ENCODE measurements around the gene ADARB1. TPM values are rescaled to one million over a fixed set of nuclear protein-coding genes. Genes with fewer than 3 reads are reported as not detected.

Gene ADARB1
- total RNA-seq, 2 experiments from 2014 or later = 59.1 to 59.6 TPM

- H3K4me3 Mint-ChIP-seq = no peak overlapping the region
- ChIA-PET CTCF (interaction anchor here (1.0 kb wide), 1 partner anchor 25 kb away, joined by 3 read pairs; no protein-coding TSS in a partner anchor), POLR2A (no interaction called here)
- H3K27ac Mint-ChIP-seq = peak overlapping the region; percentile 37
- H3K9me3 Mint-ChIP-seq = no peaks in the 10 kb centered on the region
- no peaks in the 10 kb centered on the region for H3K27me3 Mint-ChIP-seq
- peaks cover 2% of the 10 kb centered on the region for H3K36me3 Mint-ChIP-seq (ENCODE audit: low read depth)
- no peak for DNase-seq
- peaks cover 9% of the 10 kb centered on the region for H3K4me1 Mint-ChIP-seq
These were observed 89.2 kb downstream of the ADARB1 start for GRCh38 chr21:45163413-45164123.

- no peak for DNase-seq
These were observed 89.7 kb downstream of the ADARB1 start for GRCh38 chr21:45164124-45164511.

GRCh38 chr21:45164838-45165237 is 90.5 kb downstream of the ADARB1 start:
- H3K4me3 Mint-ChIP-seq = no peak overlapping the region
- H3K27me3 Mint-ChIP-seq = no peaks in the 10 kb centered on the region
- no peaks in the 10 kb centered on the region for H3K9me3 Mint-ChIP-seq
- H3K4me1 Mint-ChIP-seq = peaks cover 22% of the 10 kb centered on the region
- no peak overlapping the region for H3K27ac Mint-ChIP-seq
- ChIA-PET CTCF (interaction anchor here (1.1 kb wide), 1 partner anchor 26 kb away, joined by 3 read pairs; no protein-coding TSS in a partner anchor), POLR2A (no interaction called here)
- no peak for DNase-seq
- H3K36me3 Mint-ChIP-seq (ENCODE audit: low read depth) = no peaks in the 10 kb centered on the region

More at GRCh38 chr21:45164124-45164511, 89.7 kb downstream of the ADARB1 start:
- Mint-ChIP-seq H3K27ac (no peak overlapping the region), H3K4me3 (no peak overlapping the region), H3K36me3 (ENCODE audit: low read depth) (no peaks in the 10 kb centered on the region), H3K27me3 (no peaks in the 10 kb centered on the region), H3K4me1 (peaks cover 15% of the 10 kb centered on the region), H3K9me3 (no peaks in the 10 kb centered on the region)
- CTCF ChIA-PET = interaction anchor here (1.1 kb wide), 1 partner anchor 26 kb away, joined by 3 read pairs; no protein-coding TSS in a partner anchor
- POLR2A ChIA-PET = no interaction called here

GRCh38 chr21:45166931-45167330 is 92.6 kb downstream of the ADARB1 start:
- H3K27ac Mint-ChIP-seq = no peak overlapping the region
- H3K27me3 Mint-ChIP-seq = no peaks in the 10 kb centered on the region
- no peak for DNase-seq
- H3K9me3 Mint-ChIP-seq = no peaks in the 10 kb centered on the region
- H3K4me3 Mint-ChIP-seq = no peak overlapping the region
- POLR2A ChIA-PET = no interaction called here
- CTCF ChIA-PET = interaction anchor here (1.5 kb wide), 1 partner anchor 16 kb away, joined by 3 read pairs; no protein-coding TSS in a partner anchor
- H3K36me3 Mint-ChIP-seq (ENCODE audit: low read depth) = peaks cover 9% of the 10 kb centered on the region
- peaks cover 35% of the 10 kb centered on the region for H3K4me1 Mint-ChIP-seq

- Mint-ChIP-seq H3K27ac (no peak overlapping the region), H3K4me3 (no peak overlapping the region), H3K9me3 (no peaks in the 10 kb centered on the region), H3K27me3 (no peaks in the 10 kb centered on the region), H3K4me1 (peaks cover 36% of the 10 kb centered on the region), H3K36me3 (ENCODE audit: low read depth) (peaks cover 15% of the 10 kb centered on the region)
- POLR2A ChIA-PET = no interaction called here
- CTCF ChIA-PET = interaction anchor here (0.9 to 2.5 kb wide), 4 partner anchors 14 to 141 kb away, joined by 3 to 13 read pairs (median 8); partner anchors contain the start of gene POFUT2
- DNase-seq = no peak
These were observed 93.4 kb downstream of the ADARB1 start for GRCh38 chr21:45167796-45168222.

- Mint-ChIP-seq H3K4me3 (no peak overlapping the region), H3K36me3 (ENCODE audit: low read depth) (peaks cover 19% of the 10 kb centered on the region), H3K27me3 (no peaks in the 10 kb centered on the region), H3K27ac (no peak overlapping the region), H3K9me3 (no peaks in the 10 kb centered on the region), H3K4me1 (peaks cover 36% of the 10 kb centered on the region)
- no peak for DNase-seq
- ChIA-PET POLR2A (interaction anchor here (1.2 kb wide), 1 partner anchor 15 kb away, joined by 3 read pairs; no protein-coding TSS in a partner anchor), CTCF (interaction anchor here (0.9 to 2.5 kb wide), 4 partner anchors 15 to 141 kb away, joined by 3 to 13 read pairs (median 8); partner anchors contain the start of gene POFUT2)
These were observed 94.1 kb downstream of the ADARB1 start for GRCh38 chr21:45168522-45168921.

- POLR2A ChIA-PET = interaction anchor here (1.0 to 1.2 kb wide), 2 partner anchors 15 to 59 kb away, joined by 3 read pairs; no protein-coding TSS in a partner anchor
- peaks cover 19% of the 10 kb centered on the region for H3K36me3 Mint-ChIP-seq (ENCODE audit: low read depth)
- no peak overlapping the region for H3K27ac Mint-ChIP-seq
- DNase-seq = no peak
- no peaks in the 10 kb centered on the region for H3K9me3 Mint-ChIP-seq
- H3K27me3 Mint-ChIP-seq = no peaks in the 10 kb centered on the region
- no peak overlapping the region for H3K4me3 Mint-ChIP-seq
- CTCF ChIA-PET = interaction anchor here (0.7 to 2.5 kb wide), 4 partner anchors 16 to 119 kb away, joined by 3 to 13 read pairs (median 8); partner anchors contain the start of gene POFUT2
- peaks cover 36% of the 10 kb centered on the region for H3K4me1 Mint-ChIP-seq
These were observed 94.6 kb downstream of the ADARB1 start for GRCh38 chr21:45169001-45169400.

- POLR2A ChIA-PET = interaction anchor here (1.0 to 1.2 kb wide), 2 partner anchors 16 to 58 kb away, joined by 3 read pairs; no protein-coding TSS in a partner anchor
These were observed 95.3 kb downstream of the ADARB1 start for GRCh38 chr21:45169682-45170081.

GRCh38 chr21:45170987-45171386 is 96.6 kb downstream of the ADARB1 start:
- Mint-ChIP-seq H3K4me1 (peaks cover 34% of the 10 kb centered on the region), H3K4me3 (no peak overlapping the region), H3K36me3 (ENCODE audit: low read depth) (peaks cover 24% of the 10 kb centered on the region), H3K9me3 (no peaks in the 10 kb centered on the region), H3K27me3 (no peaks in the 10 kb centered on the region), H3K27ac (peak overlapping the region; percentile 23)
- CTCF ChIA-PET = interaction anchor here (0.9 to 1.4 kb wide), 3 partner anchors 32 to 121 kb away, joined by 4 to 6 read pairs (median 4); no protein-coding TSS in a partner anchor
- POLR2A ChIA-PET = no interaction called here
- no peak for DNase-seq

More at GRCh38 chr21:45169682-45170081, 95.3 kb downstream of the ADARB1 start:
- Mint-ChIP-seq H3K36me3 (ENCODE audit: low read depth) (peaks cover 19% of the 10 kb centered on the region), H3K4me3 (no peak overlapping the region), H3K9me3 (no peaks in the 10 kb centered on the region), H3K27me3 (no peaks in the 10 kb centered on the region), H3K27ac (no peak overlapping the region), H3K4me1 (peaks cover 34% of the 10 kb centered on the region)
- DNase-seq = no peak
- CTCF ChIA-PET = interaction anchor here (2.3 to 2.5 kb wide), 2 partner anchors 16 to 32 kb away, joined by 9 to 13 read pairs; no protein-coding TSS in a partner anchor

- H3K4me3 Mint-ChIP-seq = no peak overlapping the region
- POLR2A ChIA-PET = no interaction called here
- no peak for DNase-seq
- H3K27me3 Mint-ChIP-seq = no peaks in the 10 kb centered on the region
- H3K9me3 Mint-ChIP-seq = no peaks in the 10 kb centered on the region
- no peak overlapping the region for H3K27ac Mint-ChIP-seq
- H3K36me3 Mint-ChIP-seq (ENCODE audit: low read depth) = peaks cover 37% of the 10 kb centered on the region
- H3K4me1 Mint-ChIP-seq = peaks cover 34% of the 10 kb centered on the region
- CTCF ChIA-PET = no interaction called here
These were observed 98.0 kb downstream of the ADARB1 start for GRCh38 chr21:45172420-45172819.

GRCh38 chr21:45175326-45176095 is 101.1 kb downstream of the ADARB1 start:
- CTCF ChIA-PET = no interaction called here
- no peaks in the 10 kb centered on the region for H3K9me3 Mint-ChIP-seq
- no peak overlapping the region for H3K4me3 Mint-ChIP-seq
- no peak for DNase-seq
- no peak overlapping the region for H3K27ac Mint-ChIP-seq
- peaks cover 12% of the 10 kb centered on the region for H3K4me1 Mint-ChIP-seq
- POLR2A ChIA-PET = no interaction called here
- H3K36me3 Mint-ChIP-seq (ENCODE audit: low read depth) = peaks cover 43% of the 10 kb centered on the region
- H3K27me3 Mint-ChIP-seq = no peaks in the 10 kb centered on the region

GRCh38 chr21:45176141-45176540 is 101.8 kb downstream of the ADARB1 start:
- ChIA-PET CTCF (no interaction called here), POLR2A (no interaction called here)
- H3K27me3 Mint-ChIP-seq = no peaks in the 10 kb centered on the region
- H3K27ac Mint-ChIP-seq = no peak overlapping the region
- no peak overlapping the region for H3K4me3 Mint-ChIP-seq
- no peak for DNase-seq
- H3K4me1 Mint-ChIP-seq = peaks cover 7% of the 10 kb centered on the region
- peaks cover 44% of the 10 kb centered on the region for H3K36me3 Mint-ChIP-seq (ENCODE audit: low read depth)
- no peaks in the 10 kb centered on the region for H3K9me3 Mint-ChIP-seq

GRCh38 chr21:45177039-45177438 is 102.7 kb downstream of the ADARB1 start:
- H3K36me3 Mint-ChIP-seq (ENCODE audit: low read depth) = peaks cover 43% of the 10 kb centered on the region
- H3K27me3 Mint-ChIP-seq = no peaks in the 10 kb centered on the region
- CTCF ChIA-PET = no interaction called here
- no peak for DNase-seq
- POLR2A ChIA-PET = no interaction called here
- H3K4me1 Mint-ChIP-seq = peaks cover under 1% of the 10 kb centered on the region
- no peaks in the 10 kb centered on the region for H3K9me3 Mint-ChIP-seq
- no peak overlapping the region for H3K27ac Mint-ChIP-seq
- no peak overlapping the region for H3K4me3 Mint-ChIP-seq
